A172 (cell line): ENCODE data around the gene OR8B2. TPM values are rescaled to one million over a fixed set of nuclear protein-coding genes. Genes with fewer than 3 reads are reported as not detected.
"Not testable (repeated sequence)": the region's sequence is repeated elsewhere in the genome, so short reads cannot be mapped to it uniquely, and the experiment has no call there.

Experiments
- DNase-seq: peaks from one replicate; pipeline ENCODE4 v3.0.0-alpha.2; 2015; ENCODE audit warnings: low spot score
- total RNA-seq: library from RNA; depleted of rRNA; stranded (reverse); fragments of >200 nt; shearing (Covaris generic); gene quantifications from 2 replicates; pipeline ENCODE4 v1.2.3, GENCODE V29; 2014; rRNA removed

Gene OR8B2, protein sequence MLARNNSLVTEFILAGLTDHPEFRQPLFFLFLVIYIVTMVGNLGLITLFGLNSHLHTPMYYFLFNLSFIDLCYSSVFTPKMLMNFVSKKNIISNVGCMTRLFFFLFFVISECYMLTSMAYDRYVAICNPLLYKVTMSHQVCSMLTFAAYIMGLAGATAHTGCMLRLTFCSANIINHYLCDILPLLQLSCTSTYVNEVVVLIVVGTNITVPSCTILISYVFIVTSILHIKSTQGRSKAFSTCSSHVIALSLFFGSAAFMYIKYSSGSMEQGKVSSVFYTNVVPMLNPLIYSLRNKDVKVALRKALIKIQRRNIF
- not detected in 2 replicates for total RNA-seq

GRCh38 chr11:124384399-124384798, at the start of gene OR8B2:
Gene OR8B2, minus strand, starts transcription at chr11:124384499. Its CDS starts 1,156 bp downstream, at chr11:124383343.
- no peak for DNase-seq

DNA sequence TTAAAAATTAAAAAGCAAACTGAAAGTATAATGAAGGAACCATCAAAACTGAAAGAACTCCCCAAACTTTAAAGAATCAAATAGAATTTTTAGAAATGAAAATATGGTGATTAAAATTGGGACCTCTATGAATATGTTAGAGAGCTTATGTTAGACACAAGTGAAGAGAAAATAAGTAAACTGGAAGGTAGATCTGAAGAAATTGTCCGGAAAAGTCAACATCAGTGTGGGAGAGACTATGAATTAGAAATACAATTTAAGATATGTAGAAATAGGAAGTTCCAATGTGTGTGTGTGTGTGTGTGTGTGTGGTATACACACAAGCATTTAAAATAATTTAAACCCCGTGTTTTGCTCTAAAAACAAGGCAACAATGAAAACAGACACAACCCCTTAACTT, 45.3 kb upstream of the OR8B2 start:
- DNase-seq = no peak

DNA sequence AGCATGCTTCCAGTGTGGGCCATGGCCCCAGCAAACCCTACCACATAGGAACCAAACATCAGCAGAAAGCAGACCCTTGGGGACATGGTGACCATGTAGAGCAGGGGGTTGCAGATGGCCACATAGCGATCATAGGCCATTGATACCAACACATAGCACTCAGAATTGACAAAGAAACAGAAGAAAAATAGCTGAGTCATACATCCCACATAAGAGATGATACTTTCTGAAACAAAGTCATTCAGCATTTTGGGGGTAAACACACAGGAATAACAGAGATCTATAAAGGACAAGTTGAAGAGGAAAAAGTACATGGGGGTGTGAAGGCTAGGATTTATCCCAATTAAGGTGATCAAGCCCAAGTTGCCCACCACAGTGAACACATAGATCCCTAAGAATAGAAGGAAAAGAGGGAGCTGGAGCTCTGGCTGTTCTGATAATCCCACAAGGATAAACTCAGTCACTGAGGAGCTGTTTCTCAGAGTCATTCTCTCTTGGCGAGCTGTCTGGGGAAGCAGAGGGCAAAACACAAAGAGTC, 40.2 kb upstream of the OR8B2 start, which contains the start of gene OR8B4:
Gene OR8B4, minus strand, starts transcription at position 488 of the 538 bp plus-strand sequence. Its CDS starts 0 bp downstream, at position 488.
- DNase-seq = no peak

GRCh38 chr11:124421043-124421442, 36.7 kb upstream of the OR8B2 start:
- DNase-seq = no peak

GRCh38 chr11:124415356-124415923, 31.1 kb upstream of the OR8B2 start:
- peak; percentile 14 for DNase-seq

DNA sequence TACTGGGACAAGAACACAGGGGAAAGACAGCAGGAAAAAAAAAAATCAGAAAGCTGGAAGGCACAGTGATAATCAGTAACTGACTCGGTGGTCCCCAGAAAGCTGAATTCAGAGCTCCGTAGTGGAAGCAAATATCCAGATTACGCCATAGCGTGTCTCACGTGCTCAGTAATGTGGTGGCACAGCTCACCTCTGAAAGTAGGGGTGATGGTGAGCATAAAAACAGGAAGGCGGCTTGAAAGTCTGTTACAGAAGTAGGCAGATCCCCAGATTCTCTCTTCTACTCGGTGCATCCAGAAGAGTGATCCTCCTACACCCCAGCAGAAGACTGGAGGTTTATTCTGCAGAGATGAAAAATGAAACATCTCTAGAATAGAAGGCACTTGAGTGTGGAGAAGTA, 25.6 kb upstream of the OR8B2 start:
- DNase-seq = no peak

- DNase-seq = no peak
Measured at GRCh38 chr11:124405581-124405980, 21.3 kb upstream of the OR8B2 start.

- not testable (repeated sequence) for DNase-seq
Measured at GRCh38 chr11:124403186-124403585, 18.9 kb upstream of the OR8B2 start.

DNA sequence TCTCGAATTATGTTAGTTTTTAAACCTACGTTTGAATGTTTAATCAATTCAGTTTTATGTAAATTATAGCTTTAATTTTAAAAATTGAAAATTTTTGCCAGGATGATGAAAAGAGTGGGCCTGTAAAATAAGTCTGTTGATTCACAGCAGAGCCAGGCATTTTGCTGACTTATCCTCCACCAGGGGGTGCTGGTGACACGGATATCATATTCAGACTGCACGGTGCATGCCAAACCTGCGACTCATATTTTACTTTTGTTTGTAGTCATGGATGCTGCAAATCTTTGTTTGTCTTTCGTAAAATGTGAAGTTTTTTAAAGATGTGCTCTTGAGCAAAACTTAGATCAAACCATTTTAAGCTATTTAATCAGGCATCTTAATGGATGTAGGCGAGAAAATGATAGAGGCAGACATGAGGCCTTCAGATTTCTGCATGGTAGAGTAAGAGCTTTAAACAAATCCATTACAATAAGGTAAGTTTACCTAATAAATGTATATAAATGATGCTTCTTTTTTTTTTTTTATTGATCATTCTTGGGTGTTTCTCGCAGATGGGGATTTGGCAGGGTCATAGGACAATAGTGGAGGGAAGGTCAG, 18.1 kb upstream of the OR8B2 start:
- peak; percentile 45 for DNase-seq

DNA sequence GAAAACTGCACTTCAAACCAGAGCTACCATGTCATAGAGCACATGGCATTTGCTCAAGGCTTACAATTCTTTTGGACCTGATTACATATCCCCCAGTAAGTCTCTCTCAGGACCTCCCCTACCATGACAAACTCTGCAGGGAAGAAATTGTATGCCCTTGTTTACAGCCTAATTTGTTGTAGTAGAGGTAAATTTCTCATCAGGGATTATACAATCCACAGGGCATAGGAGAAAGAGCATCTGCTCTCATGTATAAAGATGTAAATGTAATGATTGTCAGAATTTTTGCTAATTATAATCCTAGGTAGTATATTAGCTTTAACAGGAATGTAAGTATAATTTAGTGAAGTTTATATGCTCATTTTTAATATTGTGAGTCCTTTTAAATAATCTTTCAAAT, 14.6 kb upstream of the OR8B2 start, which contains the start of gene OR8B3:
Gene OR8B3, minus strand, starts transcription at position 101 of the 400 bp plus-strand sequence. CDS start 1,673 bp downstream, outside the sequence.
- DNase-seq = no peak

GRCh38 chr11:124396847-124397246, 12.5 kb upstream of the OR8B2 start:
- DNase-seq = not testable (repeated sequence)

DNA sequence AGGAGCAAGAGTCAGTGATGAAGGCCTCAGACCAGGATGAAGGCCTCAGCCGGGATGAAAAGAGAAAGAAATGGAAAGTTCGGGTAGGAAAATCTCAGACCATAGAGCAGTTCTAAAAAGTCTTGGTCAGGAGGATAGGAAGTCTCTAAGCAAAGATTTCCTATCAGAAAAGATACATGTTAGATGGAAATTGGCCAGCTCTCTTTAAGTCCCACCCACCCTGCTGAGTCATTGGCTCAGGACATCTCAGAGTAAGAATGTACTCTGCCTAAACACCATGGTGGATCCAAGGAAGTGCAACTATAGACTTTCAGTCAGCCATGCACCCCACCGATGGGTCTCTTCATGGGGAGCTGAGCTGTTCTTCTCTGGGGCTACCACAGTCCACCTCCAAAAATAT, 10.1 kb upstream of the OR8B2 start:
- no peak for DNase-seq

- not testable (repeated sequence) for DNase-seq
Measured at GRCh38 chr11:124382857-124383256, 1.4 kb downstream of the OR8B2 start.

GRCh38 chr11:124380585-124380984, 3.7 kb downstream of the OR8B2 start:
- no peak for DNase-seq

DNA sequence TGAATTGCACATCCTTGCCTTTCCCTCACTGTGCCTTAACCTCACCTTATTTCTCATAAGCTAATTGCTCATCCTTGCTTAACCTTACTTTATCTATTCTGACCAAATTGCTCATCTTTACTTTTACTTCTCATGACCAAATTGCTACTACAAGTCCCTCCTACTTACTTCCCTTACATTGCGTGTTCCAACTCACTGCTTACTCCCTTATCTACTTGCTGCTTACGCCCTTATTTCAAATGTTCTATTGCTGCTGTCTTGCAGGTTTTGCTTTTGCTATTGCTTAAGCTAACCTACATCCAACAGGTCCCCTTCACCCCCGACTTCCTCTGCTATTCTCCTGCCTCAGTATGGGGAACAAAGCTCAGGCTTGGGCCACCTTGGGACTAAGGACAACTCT, 8.0 kb downstream of the OR8B2 start:
- no peak for DNase-seq

DNA sequence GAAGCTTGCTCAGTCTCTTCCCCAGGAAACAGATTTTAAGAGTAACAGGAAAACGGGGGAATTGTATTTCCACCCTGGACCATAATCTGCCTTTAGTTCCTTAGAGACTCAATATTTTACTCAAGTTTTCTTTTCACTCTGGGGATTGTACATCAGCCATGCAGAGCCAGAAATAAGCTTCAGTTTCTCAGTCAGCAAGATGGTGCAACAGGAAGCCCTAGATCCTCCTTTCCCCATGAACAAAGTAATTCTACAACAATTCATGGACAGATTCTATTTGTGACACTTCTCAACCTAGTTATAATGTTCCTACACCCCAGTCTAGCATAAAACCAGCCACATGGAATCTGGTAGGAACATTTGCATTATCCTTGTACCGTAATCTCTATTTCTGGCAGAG, 24.7 kb downstream of the OR8B2 start:
- DNase-seq = no peak

DNA sequence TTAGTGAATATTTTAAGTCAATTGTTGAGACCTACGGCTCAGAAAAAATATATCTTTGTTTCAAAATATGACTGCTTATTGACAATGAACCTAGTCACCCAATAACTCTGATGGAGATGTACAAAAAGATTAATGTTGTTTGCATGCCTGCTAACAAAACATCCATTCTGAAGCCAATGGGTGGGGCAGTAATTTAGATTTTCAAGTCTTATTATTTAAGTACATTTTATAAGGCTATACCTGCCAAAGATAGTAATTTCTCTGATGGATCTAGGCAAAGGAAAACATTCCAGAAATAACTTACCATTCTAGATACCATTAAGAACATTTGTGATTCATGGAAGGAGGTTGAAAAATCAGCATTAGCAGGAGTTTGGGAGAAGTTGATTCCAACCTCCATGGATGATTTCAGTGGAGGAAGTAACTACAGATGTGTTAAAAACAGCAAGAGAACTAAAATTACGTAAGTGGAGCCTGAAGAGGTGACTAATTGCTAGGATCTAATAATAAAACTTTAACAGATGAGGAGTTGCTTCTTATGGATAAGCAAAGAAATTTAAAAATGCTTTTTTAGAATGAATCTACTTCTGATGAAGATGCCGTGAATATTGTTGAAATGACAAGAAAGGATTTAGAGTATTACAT, 37.9 kb downstream of the OR8B2 start:
- no peak for DNase-seq

GRCh38 chr11:124344346-124344745, 40.0 kb downstream of the OR8B2 start:
- no peak for DNase-seq

DNA sequence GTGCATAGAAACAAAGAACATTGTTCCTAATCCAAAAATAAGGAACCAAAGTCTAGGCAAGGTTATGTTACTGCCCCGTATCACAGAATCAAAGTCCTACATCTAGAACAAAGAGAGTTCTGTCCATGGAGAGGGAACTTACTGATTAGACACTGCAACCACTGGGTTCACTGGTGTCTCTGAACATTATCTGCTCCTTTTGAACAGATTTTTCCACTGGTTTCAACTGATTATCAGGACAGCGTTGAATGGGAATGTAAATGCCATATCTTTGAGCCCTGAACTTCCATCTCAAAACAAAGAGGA, 44.2 kb downstream of the OR8B2 start:
- no peak for DNase-seq

GRCh38 chr11:124339396-124340141, 44.7 kb downstream of the OR8B2 start:
- DNase-seq = no peak
